ENCODE results near the gene FAM193B.

FAM193B gene

DNA sequence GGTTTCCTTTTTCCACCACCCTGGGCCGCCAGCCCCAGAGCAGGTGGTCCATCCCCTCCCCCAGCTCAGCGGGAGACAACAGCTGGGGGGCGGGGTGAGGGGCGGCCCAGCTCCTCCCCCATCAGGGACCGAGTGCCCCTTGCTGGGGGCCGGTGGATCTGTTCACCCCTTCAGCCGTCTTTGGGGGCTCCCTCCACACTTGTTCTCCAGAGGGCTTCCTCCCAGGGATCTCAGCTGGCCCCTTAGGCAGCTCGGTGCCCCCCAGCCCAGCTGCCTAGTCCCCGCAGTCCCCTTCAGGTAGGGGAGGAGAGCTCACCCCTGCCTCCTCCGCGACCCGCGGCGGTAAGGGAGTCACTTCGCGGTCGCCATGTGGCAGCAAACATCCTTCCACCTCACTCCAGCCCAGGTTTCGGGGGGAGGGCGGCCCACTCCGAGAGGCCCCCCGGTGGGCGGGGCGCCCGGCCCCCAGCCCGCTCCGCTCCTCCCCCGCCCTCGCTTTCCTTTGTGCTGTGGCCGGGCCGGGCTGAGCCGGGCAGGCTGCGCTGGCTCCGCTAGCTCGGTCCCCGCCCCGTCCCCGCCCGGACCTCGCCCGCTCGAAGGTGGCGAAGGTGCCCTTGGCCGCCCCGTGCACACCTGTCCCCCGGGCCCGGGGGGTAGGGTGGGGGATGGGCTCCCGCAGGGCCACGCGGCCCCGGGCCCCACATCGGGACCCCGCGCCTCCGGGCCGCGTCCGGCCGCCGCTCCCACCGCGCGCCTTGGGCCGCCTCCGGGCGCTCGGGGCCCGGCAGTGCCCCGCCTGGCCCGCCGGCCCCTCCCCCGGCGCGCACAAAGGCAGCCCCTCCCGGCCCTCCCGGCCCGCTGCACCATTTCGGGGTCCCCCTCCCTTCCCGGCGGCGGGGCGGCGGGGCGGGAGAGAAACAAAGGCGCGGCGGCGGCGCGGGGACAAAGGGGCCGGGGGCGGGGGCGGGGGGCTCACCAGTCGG, 81.6 kb downstream of the FAM193B start:
- in situ Hi-C loops (cut with MboI; ENCODE audit: low sequenced_read_pairs): no loop called here

DNA sequence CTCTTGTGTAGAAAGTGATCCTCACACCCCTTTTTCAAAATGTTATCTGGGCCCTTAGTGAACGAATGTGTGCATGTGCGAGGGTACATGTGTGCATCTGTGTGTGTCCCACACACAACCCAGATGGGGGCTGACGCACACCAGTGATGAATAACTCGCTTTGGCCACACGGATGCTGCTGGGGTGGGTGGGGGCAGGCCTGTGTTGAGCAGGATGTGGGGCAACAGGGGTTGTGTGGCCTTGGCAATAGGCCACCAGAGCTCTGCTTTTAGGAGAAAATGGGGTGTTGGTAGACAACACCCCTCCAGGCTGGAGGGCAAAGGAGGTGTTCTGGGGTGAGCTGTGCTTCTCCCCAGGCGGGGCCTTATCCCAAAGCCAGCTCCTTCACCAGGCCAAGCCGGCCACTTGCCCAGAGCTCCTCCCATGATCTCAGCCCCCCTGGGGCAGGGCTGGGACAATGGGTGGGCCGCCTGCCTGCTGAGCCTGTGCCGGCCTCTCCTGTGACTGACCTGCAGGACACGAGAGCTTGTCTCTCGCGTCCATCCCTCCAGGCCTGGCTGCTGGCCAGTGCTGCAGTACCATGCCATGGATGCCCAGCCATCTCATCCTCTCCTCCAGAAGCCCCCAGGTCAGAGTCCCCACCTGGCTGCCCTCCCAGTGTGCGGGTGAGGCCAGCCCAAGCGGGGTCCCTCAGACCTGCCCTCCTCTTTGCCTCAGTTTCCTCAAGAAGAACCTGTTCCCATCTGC, 82.6 kb downstream of the FAM193B start:
- in situ Hi-C loops (cut with MboI; ENCODE audit: low sequenced_read_pairs): no loop called here

DNA sequence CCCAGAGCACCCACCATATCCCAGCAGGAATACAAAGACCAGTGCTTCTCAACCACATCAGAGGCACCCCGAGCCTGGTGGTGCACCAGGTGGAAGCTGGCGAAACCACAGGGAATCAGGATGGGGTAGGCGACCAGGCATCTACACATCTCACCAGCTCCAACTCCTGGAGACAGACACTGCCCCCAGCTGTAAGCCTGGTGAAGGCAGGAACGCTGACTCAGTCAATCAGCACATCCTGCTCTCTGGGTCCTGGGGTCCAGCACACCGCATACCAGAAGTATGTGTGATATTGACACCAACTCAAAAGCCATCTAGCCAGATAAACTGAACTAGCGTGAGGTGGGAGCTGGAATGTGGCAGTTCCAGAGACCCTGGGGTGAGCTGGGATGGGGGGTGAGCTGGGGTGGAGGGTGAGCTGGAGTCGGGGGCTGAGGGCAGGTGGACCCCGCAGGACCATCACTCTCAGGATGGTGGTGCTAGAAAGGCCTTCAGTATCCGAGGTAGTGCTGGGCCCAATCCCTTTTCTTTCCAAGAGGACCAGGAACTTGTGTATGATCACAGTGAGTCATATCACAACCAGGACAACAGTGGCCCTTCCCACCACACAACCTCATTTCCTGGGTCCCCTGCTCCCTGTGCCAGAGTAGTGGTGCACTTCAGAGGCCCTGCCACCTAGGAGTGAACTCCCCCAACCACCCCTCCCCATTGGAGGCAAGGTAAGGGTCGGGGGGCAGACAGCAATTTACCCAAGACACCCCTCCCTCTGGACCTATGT, 83.4 kb downstream of the FAM193B start:
- in situ Hi-C loops (cut with MboI; ENCODE audit: low sequenced_read_pairs): no loop called here
